ENCODE data around the gene MYO7B.

GRCh38 chr2:127582863-127583861 is 47.7 kb downstream of the MYO7B start:
- TF ChIP-seq CTCF (IDR thresholded peaks at IDR 0.05) (no peak), POLR2A (IDR thresholded peaks at IDR 0.05) (no peak), POLR2AphosphoS5 (IDR thresholded peaks at IDR 0.05) (no peak)

Data from upper lobe of left lung (tissue), 4 donors.